ENCODE measurements around the gene GPR176. TPM values are rescaled to one million over a fixed set of nuclear protein-coding genes. Genes with fewer than 3 reads are reported as not detected.

The GPR176 gene
- polyA plus RNA-seq, 1 of the 3 experiments (the other 2 are of a cell fraction) = 21.9 TPM

GRCh38 chr15:39904115-39904514, 16.0 kb downstream of the GPR176 start:
- ChIA-PET POLR2A (no interaction called here), CTCF (interaction anchor here (1.0 kb wide), 1 partner anchor 117 kb away, joined by 3 read pairs; no protein-coding TSS in a partner anchor)
- Histone ChIP-seq H3K27ac (ENCODE audit: low read depth in 2 of 2, low read length in 1 of 2) (no peak overlapping the region), H3K9me3 (no peaks in the 10 kb centered on the region), H3K4me1 (ENCODE audit: control insufficient read depth in 1 of 2, insufficient read depth in 2 of 2, low read depth in 1 of 2, low read length in 1 of 2) (peaks cover 12 to 15% of the 10 kb centered on the region in 2 experiments; a peak in 3 of 4 replicates), H3K9me2 (no peaks in the 10 kb centered on the region), H3K27me3 (ENCODE audit: insufficient read depth) (no peaks in the 10 kb centered on the region), H3K9ac (no peak overlapping the region), H3K36me3 (replicated peaks in 1 of 2; ENCODE audit: control insufficient read depth in 1 of 2, insufficient read depth in 2 of 2, low read length in 1 of 2) (peaks cover 0 to 11% of the 10 kb centered on the region in 2 experiments), H3K4me3 (ENCODE audit: low read depth in 2 of 2, low read length in 1 of 2) (no peak overlapping the region), H3K4me2 (no peak overlapping the region), H3F3A (replicated peaks; ENCODE audit: insufficient read depth) (peaks cover 16% of the 10 kb centered on the region), H4K20me1 (ENCODE audit: insufficient read depth) (peaks cover 58% of the 10 kb centered on the region), H2AFZ (ENCODE audit: low read depth) (no peak overlapping the region), H3K79me2 (ENCODE audit: insufficient read depth) (peaks cover 97% of the 10 kb centered on the region)
- TF ChIP-seq JUND (IDR thresholded peaks at IDR 0.05) (no peak), RFX5 (IDR thresholded peaks at IDR 0.05; ENCODE audit: low read length) (no peak), MAX (IDR thresholded peaks at IDR 0.05; ENCODE audit: low read depth) (no peak), POLR2AphosphoS5 (IDR thresholded peaks at IDR 0.05; ENCODE audit: low read depth, low read length) (no peak), GATA2 (CRISPR knock-in tag; IDR thresholded peaks at IDR 0.05) (no peak), RXRA (IDR thresholded peaks at IDR 0.05; ENCODE audit: borderline replicate concordance, low read depth) (no peak), MXI1 (IDR thresholded peaks at IDR 0.05; ENCODE audit: low read depth, low read length) (no peak), EP300 (IDR thresholded peaks at IDR 0.05; ENCODE audit: borderline replicate concordance in 1 of 2, low read depth in 1 of 2, low read length in 1 of 2) (no peak), RCOR1 (IDR thresholded peaks at IDR 0.05; ENCODE audit: low read length) (no peak), FOXJ3 (CRISPR knock-in tag; IDR thresholded peaks at IDR 0.05) (no peak), MEF2A (IDR thresholded peaks at IDR 0.05; ENCODE audit: borderline replicate concordance, low read depth) (no peak), USF1 (IDR thresholded peaks at IDR 0.05; ENCODE audit: borderline replicate concordance, low read depth) (no peak), FOSL2 (IDR thresholded peaks at IDR 0.05; ENCODE audit: borderline replicate concordance, low read depth) (no peak)
- 92% methylated on average over 2 of the region's 2 CpGs for WGBS (ENCODE audit: low lambda C conversion rate)
- DNase-seq = no peak

GRCh38 chr15:39898317-39898716, 21.7 kb downstream of the GPR176 start:
- H3K9ac ChIP-seq = no peak overlapping the region
- H3K9me2 ChIP-seq = no peaks in the 10 kb centered on the region
- CTCF ChIA-PET = interaction anchor here (1.3 to 1.4 kb wide), 2 partner anchors 9 to 10 kb away, joined by 4 to 8 read pairs; no protein-coding TSS in a partner anchor
- H3K36me3 ChIP-seq (replicated peaks in 1 of 2; ENCODE audit: control insufficient read depth in 1 of 2, insufficient read depth in 2 of 2, low read length in 1 of 2) = no peaks in the 10 kb centered on the region
- peaks cover 18% of the 10 kb centered on the region for H3F3A ChIP-seq (replicated peaks; ENCODE audit: insufficient read depth)
- no peaks in the 10 kb centered on the region for H3K27me3 ChIP-seq (ENCODE audit: insufficient read depth)
- no peak for TF ChIP-seq MXI1 (IDR thresholded peaks at IDR 0.05; ENCODE audit: low read depth, low read length)
- TF ChIP-seq CHD2 (IDR thresholded peaks at IDR 0.05; ENCODE audit: low read length, partially characterized antibody) = no peak
- no peak for TF ChIP-seq PBX3 (IDR thresholded peaks at IDR 0.05)
- no peak for TF ChIP-seq SMC3 (IDR thresholded peaks at IDR 0.05; ENCODE audit: low read depth, low read length)
- peaks cover 37% of the 10 kb centered on the region for H4K20me1 ChIP-seq (ENCODE audit: insufficient read depth)
- H3K27ac ChIP-seq (ENCODE audit: low read depth in 2 of 2, low read length in 1 of 2) = no peak overlapping the region; a peak in 1 of 4 replicates
- H2AFZ ChIP-seq (ENCODE audit: low read depth) = no peak overlapping the region
- H3K79me2 ChIP-seq (ENCODE audit: insufficient read depth) = peaks cover 85% of the 10 kb centered on the region
- peaks cover 5 to 26% of the 10 kb centered on the region in 2 experiments; a peak in 3 of 4 replicates for H3K4me1 ChIP-seq (ENCODE audit: control insufficient read depth in 1 of 2, insufficient read depth in 2 of 2, low read depth in 1 of 2, low read length in 1 of 2)
- DNase-seq = no peak
- 99% methylated on average over 3 of the region's 3 CpGs for WGBS (ENCODE audit: low lambda C conversion rate)
- no peak overlapping the region for H3K4me2 ChIP-seq
- no peak overlapping the region for H3K4me3 ChIP-seq (ENCODE audit: low read depth in 2 of 2, low read length in 1 of 2)
- POLR2A ChIA-PET = no interaction called here
- H3K9me3 ChIP-seq = no peaks in the 10 kb centered on the region

Data from SK-N-SH (cell line).